GM19351 (cell line): ENCODE measurements around the gene IRX4.
"Not testable (repeated sequence)": the region's sequence is repeated elsewhere in the genome, so short reads cannot be mapped to it uniquely, and the experiment has no call there.

Experiments
- ATAC-seq: cut with Tn5 transposase; IDR thresholded peaks from one replicate; pipeline ENCODE4 v1.9.1; 2021; ENCODE audit warnings: mild to moderate bottlenecking, moderate library complexity; ENCODE audit not compliant: unreplicated experiment

Gene IRX4

DNA sequence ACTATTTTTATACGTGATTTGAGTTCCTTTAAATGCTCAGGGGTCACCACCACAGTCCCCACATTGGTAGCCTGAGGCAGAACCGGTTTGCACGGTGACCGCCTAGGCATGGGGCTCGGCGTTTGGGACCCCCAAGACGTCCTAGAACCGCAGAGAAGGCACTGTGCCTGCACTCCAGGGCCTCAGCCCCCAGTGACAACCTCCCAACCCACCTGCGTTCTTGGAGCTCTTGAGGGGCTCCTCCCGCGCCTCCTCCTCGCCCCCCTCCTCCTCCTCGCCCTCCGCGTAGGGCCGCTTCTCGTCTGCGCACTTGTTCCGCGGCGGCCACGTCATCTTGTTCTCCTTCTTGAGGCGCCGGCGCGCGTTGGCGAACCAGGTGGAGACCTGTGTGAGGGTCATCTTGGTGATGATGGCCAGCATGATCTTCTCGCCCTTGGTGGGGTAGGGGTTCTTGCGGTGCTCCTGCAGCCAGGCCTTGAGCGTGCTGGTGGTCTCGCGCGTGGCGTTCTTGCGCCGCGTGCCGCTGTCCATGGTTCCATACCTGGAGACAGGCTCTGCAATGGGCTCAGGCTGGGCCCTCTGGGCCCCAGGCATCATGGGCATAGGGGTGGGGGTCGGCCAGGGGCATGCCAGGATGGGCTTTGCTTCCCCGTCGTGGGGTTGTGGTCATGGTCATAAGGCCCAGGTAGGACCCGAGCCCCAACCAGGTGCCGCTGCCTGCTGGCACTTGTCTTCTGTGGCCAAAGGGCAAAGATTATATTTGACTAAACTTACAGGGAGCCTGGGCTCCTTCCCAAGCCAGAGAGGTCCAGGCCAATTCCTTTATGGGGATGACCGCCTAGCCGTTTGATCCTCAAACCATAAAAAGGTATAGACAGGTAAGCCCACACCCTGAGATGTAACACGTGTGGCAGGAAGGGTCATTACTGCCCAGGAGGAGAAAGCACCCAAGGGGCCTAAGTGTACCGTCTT, 3.1 kb downstream of the IRX4 start:
- no peak for ATAC-seq

DNA sequence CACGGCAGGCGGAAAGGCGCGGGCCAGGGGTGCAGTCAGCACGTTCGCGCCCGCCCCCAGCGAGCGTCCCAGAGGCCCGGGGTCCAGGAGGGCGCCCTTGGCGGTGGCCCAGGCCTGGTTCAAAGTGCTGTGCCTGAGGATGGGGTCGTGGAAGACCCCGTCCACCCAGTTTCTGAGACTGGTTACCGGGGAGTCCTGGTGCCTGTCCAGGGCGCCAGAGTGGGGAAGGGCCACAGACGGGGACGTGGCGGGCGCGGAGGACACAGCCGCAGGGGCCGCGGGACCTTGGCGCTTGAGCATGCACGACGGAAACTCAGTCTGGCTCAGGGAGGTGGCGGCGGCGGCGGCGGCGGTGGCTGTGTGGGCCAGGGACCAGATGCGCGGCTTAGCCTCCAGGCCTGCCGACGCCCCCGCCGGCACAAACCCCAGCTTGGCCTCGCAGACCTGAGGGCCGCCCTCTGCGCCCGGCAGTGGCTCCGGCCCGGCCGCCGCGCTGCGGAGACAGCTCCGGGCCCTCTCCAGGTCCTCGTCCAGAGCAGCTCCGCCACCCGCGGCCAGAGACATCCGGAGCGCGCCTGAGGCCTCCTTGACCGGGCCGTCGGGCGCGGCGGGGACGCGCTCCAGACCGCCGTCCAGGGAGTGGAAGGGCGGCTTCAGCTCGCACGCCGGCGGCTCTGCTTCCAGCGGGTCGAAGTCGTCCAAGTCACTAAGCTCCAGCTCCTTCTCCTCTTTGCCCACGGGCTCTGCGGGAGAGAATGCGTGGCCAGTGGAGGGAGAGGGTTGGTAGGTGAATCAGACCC, 4.5 kb downstream of the IRX4 start:
- ATAC-seq, result no peak

DNA sequence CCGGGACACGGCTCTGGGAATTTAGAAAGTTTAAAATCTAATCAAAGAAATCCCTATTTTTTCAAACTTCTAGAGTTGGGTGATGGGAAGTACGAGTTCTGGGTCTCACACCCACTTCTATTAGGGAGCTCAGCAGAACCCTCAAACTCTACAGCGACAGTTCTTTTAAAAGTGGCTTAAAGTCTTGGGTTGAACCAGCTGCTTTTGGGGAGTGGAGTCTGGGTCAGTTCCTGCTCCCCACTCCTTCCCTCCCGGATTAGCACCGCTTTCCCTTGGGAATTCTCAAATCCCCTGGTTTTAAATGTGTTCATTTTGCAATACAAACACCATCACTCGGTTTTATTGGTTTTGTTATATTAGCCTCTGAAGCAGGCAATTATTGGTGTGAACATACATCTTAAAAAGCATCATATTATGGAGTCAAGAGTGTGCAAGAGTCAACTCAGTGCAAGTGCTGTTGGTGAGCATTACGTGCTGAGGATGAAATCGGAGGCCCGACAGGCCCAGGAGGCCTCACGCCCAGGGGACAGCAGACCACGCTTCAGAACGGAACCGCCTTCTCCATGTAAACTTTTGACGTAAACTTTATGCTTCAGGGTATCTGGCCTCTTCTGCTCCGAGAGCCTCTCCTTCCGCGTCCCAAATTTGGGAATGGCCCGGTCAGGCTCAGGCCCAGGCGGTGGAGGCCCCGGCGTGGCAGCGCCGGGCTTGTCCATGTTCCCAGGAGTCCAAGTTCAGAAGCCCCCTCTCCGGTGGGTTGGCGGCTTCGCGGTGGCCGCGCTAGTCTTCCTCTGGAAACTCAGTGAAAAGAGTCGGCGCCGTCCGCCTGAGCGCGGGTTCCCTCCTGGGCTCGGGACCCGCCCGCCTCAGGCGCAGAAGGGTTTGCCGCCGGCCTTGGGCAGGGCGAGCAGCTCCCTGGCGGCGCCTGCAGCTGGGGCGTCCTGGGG, 5.3 kb downstream of the IRX4 start:
- no peak for ATAC-seq

DNA sequence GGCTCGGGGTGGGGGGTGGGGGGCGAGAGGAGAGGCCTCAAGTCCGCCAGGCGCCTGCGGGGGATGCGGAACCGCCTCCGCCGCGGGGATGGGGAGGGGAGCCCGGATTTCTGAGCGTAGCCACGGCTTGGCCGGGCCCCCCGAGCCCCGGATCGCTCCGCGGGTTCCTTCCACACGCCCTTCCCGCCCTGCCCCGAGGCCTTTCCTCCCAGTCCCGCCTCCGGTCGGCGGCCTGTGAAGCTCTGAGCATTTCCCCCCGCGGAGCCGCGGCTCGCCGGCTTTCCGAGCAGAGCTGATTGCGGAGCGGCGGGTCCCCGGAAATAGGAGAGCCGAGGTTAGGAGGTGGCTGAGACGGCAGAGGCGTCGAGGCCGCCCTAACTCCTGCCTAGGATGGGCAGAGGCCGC, 6.1 kb downstream of the IRX4 start:
- no peak for ATAC-seq

DNA sequence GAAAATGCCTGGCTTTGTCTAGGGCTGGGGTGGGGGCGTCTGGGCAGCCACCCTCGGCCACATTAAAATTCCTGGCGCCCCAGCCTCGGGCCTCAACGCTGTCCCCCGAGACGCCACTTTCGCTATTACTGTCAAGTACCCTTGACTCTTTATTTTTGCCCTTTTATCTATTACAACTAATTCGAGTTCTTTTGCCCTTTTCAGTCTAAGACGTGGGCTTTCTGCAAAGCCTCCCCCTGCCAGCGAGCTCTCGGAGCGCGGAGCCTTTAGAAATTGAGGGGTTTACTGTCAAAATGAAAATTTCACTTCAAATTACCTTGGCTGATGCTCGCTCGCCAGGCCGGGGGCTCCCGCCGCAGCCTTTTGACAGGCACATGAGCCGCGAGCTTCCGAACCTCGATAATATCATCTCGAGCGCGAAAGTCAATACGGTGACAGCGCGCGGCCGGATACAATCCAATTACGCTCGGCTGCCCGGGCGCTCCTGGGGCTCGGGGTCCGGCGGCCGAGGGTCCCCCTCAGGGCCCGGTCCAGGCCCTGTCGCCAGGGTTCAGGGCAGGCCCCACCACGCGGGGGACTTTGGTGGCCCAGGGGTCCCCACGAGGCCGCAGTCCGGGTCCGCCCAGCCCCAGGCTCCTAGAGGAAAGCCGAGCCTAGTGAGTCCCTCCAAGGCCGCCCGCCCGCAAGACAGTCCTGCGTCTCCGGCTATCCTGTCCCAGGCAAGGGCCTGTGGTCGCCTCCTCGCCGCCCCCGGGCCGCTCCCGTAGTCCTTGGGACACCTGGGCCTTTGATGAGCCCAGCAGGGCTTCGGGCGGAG, 6.7 kb downstream of the IRX4 start:
- no peak for ATAC-seq

DNA sequence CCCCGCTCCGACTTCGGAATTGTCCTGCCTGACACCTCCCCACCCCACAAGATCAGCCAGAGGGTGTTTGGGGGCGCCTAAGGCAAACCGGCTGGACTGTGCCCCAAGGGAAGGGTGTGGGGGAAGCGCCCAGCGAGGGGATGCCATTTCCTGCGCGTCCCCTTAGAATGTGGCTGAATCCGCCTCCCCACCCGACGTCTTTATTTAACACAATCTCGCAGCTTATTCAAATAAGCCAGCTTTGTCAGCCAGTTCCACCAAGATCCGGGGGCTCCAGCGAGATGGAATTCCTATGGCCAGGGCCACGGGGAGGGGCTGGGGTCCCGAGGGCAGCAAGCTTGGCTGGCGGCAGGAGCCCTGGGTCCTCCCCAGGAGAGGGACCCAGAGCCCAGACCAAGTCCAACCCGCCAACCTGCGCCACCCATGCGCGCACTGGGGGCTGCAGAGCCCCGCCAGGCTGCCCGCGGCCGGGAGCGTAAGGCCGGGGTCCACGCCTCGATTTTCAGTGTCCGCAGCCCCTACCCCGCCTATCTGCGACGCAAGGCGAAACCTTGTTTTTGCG, 7.4 kb downstream of the IRX4 start:
- no peak for ATAC-seq

DNA sequence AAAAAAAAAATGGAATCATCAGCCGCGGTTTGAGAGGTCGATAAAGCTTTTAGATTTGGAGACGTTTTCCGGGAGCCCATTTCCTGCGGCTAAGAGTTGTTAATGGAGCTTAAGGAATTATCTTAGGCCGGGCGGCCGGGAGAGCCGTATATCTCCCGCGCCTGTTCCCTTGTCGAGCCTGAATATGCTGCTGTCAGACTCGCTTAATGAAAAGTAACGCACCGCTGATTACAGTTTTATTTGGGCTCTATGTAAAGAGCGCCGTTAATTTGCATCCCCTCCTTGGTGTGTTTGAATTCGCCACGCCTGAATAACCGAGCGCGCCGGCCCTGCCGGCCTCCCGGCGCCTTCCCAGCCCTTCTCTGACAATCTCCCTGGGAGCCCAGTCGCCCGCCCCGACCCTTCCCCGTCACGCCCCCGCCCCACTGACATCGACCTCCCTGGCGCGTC, 7.9 kb downstream of the IRX4 start:
- ATAC-seq, result no peak

DNA sequence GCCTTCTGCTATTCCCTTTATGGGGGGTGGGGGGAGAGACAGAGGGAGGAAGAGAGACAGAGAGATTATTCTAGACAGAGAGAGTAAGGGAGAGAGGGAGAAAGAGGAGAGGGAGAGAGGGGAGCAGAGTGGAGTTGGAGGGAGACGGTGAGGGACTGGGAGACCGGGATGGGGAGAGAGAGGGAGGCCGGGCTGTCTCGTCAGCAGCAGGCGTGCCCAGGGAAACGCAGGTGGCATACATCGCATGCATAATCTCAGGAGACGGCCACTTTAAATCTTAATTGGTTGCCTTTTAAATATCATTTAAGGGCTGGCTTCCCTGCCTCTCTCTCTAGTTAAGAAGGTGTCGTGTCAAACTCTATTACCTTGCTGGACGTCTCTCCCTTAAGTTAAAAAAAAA, 8.4 kb downstream of the IRX4 start:
- no peak for ATAC-seq

DNA sequence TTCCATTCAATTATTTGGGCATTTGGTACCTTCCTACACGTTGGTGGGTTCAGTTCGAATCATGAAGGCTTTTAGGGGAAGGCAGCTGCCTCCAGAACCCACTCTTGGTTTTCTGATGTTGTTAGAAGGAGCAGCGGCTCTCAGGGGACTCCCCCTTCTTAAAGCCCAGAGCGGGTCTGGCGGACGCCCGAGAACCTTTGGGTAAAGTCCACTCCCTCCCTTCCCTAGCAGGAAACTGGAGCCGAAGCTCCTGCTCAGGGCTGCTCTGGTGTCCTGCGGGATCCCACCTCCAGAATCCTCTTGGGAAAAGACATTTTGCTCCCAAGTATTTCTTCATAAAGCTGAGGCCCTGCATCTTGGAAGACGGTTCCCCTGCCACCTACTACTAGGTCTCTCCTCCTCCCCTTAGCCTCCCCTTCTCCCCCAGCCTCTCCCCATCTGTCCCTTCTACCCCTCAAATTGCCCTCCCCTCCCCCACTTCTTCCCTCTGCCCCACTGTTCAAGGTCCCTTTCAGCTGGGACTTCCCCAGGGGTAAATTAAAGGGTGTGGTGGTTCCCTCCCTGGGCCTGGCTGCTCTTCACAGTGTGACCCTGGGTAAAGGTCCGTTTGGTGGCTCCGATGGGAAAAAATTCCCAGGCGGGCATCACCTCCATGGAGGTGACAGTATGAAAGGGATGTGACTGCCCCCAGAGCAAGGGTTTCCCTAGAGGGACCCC, 9.3 kb downstream of the IRX4 start:
- no peak for ATAC-seq

DNA sequence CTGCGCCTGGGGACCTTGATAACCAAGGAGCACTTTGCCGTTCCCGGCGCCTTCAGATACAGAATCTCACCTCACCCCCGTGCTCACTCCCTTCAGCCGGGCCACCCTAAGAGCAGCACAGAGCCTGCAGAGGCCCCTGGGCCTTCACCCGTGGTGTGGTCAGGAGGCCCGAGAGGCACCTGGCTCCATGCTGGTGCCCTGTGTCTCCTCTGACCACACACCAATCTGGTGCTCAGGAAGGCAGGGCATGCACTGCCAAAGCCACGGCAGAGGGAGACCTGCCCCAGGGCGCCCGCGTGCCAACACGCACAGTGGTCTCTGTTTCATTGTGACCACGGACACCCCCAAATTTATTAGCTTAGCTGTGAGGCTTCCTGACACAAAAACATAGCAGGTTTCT, 11.3 kb downstream of the IRX4 start:
- ATAC-seq, result no peak

DNA sequence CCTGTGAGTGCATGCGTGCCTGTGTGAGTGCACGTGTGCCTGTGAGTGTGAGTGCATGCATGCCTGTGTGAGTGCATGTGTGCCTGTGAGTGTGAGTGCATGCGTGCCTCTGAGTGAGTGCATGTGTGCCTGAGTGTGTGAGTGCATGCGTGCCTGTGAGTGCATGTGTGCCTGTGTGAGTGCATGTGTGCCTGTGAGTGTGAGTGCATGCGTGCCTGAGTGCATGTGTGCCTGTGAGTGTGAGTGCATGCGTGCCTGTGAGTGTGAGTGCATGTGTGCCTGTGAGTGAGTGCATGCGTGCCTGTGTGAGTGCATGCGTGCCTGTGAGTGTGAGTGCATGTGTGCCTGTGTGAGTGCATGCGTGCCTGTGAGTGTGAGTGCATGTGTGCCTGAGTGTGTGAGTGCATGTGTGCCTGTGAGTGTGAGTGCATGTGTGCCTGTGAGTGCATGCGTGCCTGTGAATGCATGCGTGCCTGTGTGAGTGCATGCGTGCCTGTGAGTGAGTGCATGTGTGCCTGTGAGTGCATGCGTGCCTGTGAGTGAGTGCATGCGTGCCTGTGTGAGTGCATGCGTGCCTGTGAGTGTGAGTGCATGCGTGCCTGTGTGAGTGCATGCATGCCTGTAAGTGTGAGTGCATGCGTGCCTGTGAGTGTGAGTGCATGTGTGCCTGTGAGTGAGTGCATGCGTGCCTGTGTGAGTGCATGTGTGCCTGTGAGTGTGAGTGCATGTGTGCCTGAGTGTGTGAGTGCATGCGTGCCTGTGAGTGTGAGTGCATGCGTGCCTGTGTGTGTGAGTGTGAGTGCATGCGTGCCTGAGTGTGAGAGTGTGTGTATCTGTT, 12.1 kb downstream of the IRX4 start:
- ATAC-seq, result not testable (repeated sequence)

DNA sequence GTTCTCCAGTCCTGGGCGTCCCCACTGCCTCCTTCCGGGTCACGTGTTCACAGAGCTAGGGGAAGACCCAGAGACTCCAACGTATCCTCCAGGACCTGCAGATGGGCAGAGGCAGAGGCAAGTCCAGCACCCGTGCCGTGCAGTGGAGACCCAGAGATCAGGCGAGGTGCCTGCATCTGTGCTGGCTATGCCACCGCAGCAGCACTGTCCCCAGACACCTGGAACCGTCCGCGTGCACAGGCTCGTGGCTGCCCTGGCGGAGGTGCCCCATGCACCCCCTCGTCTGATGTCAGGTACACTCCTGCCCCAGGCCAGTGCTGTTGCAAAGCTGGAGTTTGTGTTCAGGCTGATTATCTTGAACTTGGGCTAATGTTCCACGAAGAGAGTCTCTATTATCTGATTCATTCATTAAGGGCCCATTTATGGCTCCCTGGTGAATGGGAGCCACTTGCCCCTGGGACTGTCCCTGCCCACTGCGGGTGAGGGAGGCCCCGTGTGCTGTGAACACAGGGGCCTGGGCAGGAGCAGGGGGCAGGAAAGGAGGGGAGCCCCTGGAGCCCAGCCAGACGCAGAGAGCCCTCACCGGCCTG, 13.7 kb downstream of the IRX4 start:
- ATAC-seq, result no peak

DNA sequence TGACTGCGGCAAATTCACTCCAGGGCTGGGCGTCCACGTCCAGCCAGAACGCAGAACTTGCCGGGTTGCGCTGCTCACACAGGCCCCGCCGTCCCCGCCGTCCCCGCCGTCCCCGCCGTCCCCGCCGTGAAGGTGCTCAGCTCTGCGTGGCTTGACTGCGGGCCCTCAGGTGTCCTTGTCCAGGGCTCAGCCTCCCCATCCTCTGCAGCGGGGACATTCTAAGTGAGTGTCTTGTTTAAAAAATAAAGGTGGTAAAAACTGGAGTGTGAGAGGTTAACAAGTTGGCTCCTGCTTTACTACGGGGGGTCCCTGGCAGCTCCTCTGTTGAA, 14.9 kb downstream of the IRX4 start:
- ATAC-seq, result no peak

DNA sequence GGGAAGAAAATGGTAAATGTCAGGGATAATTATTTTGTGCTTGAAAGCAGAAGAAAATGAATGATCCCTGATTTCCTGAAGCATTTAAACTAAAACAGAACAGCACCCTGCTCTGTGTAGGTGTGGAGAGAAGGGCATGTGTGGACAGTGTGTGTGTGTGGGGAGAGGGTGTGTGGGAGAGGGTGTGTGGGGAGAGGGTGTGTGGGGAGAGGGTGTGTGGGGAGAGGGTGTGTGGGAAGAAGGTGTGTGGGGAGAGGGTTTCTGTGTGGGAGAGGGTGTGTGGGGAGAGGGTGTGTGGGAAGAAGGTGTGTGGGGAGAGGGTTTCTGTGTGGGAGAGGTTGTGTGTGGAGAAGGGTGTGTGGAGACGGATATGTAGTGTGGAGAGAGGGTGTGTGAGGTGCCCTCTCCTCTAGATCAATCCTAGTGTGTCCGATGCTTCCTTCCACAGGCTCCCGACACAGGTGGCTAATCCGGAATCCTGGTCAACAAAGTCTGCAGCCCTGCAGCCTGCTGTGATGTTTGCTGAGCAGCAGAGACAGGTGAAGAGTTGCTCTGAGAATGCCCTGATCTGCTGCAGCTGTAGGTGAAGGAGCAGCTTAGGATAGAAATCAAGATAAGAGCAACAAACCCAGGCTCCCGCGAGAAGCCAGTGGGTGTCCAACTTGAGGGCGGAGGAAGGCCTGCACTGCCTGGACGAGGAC, 15.5 kb downstream of the IRX4 start:
- ATAC-seq, result no peak

DNA sequence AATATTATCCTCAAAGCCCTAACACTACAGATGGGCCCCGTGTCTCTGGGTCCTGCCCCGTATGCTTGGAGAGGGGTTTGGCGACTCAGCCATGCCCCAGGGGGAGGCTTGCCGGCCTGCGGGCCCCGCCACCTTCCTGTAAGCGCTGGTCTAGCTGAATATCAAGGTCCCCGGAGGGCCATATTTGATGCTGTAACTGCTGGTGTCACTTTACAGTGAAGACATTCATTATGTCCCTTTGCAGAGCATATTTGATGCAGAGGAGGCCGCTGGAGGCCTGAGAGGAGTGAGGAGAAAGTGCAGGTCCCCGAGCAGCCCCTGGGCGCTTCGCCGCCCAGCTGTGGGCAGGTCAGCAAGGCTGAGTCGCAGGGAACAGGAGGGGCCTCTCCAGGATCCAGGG, 16.8 kb downstream of the IRX4 start:
- no peak for ATAC-seq

DNA sequence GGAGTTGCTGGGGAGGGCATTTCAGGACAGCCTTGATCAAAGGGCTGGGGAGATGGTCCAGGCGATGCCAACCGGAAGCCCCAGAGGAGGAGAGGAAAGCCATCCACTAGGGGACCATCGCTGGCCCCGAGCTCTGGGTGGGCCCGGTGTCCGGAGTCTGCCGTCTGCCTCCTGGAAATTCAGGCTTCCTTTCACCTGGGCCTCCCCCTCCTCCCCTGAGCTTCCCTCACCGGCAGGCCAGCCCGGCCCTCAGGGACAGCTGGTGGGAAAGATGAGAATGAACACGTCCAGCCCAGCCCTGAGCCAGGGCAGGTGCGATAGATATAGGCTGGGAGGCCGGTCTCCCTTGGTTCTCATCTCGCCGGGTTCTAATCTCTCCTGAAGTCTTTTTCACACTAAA, 17.2 kb downstream of the IRX4 start:
- no peak for ATAC-seq

DNA sequence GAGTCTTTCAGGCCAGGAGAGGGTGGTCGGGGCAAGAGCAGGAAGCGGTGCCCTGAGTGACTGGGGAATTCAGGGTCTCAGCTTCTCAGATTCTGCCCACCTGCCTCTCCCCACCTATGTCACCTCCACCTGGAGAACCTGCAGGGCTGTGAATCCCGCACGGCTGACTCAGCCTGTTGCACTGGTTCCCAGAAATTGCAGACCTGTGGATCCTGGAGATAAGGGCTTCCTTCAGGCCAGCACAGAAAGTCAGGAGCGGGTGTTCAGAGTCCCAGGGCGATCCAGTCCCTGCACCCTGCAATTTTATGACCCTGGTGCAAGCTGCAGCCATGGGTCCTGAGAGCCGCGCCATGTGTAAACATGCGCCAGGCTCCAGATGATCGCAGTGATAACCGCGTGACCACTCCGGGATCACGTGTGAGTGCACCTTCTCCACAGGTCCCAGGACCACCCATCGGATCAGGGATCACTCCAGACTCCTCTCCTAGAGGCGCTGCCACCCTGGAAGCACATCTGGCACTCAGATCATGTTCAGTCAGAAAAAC, 17.8 kb downstream of the IRX4 start:
- ATAC-seq, result no peak
